GM13976 (cell line): Measurements from ENCODE around the gene DIP2B.
A peak's percentile ranks its signal among the peaks of the same experiment; 100 is the strongest.

ENCODE experiments used
- DNase-seq: peaks from one replicate; pipeline ENCODE4 v3.0.0; 2012; ENCODE audit warnings: low spot score
- CTCF ChIP-seq: IDR thresholded peaks from 2 replicates; pipeline ENCODE4 v1.5.1; 2012; ENCODE audit warnings: borderline replicate concordance, mild to moderate bottlenecking; ENCODE audit not compliant: insufficient read depth; ENCODE audit errors: extremely low read depth, missing control alignments, control extremely low read depth
- in situ Hi-C: fragments of 300-500 bp; cut with MboI; formaldehyde crosslinking; loops from one replicate; pipeline ENCODE4 v1.12.0; 2022; ENCODE audit warnings: low sequenced_read_pairs, mixed read lengths, inconsistent platforms; ENCODE audit not compliant: unreplicated experiment

The DIP2B gene

DNA sequence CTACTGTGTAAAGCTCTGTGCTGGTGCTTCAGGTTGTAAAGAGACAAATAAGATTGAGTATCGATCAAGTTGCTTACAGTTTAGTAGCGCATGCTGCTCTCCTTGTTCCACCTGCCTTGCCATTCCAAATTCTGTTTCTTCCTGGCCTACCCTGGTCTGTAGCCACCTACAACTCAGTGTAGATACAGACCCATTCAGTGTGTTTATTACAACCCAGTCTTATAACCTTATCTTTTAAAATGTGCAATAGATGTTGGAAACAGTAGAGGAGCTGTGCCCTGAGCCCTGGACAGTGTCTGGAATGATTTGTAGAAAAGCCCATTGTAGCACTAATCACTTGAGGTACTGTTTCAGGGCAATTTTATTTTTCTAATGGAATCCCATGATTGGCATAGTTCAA lies 68.5 kb downstream of the DIP2B start:
- in situ Hi-C loops = no loop called here
- TF ChIP-seq CTCF = no peak
- DNase-seq = no peak

GRCh38 chr12:50574601-50575348 lies 70.0 kb downstream of the DIP2B start:
- in situ Hi-C loops = no loop called here
- TF ChIP-seq CTCF = no peak
- DNase-seq = no peak

GRCh38 chr12:50579757-50580267 lies 75.0 kb downstream of the DIP2B start:
- no peak for TF ChIP-seq CTCF
- peak; percentile 52 for DNase-seq
- in situ Hi-C loops = no loop called here

- no peak for DNase-seq
- no peak for TF ChIP-seq CTCF
- in situ Hi-C loops = no loop called here
Observed at GRCh38 chr12:50580436-50580835, 75.7 kb downstream of the DIP2B start.

DNA sequence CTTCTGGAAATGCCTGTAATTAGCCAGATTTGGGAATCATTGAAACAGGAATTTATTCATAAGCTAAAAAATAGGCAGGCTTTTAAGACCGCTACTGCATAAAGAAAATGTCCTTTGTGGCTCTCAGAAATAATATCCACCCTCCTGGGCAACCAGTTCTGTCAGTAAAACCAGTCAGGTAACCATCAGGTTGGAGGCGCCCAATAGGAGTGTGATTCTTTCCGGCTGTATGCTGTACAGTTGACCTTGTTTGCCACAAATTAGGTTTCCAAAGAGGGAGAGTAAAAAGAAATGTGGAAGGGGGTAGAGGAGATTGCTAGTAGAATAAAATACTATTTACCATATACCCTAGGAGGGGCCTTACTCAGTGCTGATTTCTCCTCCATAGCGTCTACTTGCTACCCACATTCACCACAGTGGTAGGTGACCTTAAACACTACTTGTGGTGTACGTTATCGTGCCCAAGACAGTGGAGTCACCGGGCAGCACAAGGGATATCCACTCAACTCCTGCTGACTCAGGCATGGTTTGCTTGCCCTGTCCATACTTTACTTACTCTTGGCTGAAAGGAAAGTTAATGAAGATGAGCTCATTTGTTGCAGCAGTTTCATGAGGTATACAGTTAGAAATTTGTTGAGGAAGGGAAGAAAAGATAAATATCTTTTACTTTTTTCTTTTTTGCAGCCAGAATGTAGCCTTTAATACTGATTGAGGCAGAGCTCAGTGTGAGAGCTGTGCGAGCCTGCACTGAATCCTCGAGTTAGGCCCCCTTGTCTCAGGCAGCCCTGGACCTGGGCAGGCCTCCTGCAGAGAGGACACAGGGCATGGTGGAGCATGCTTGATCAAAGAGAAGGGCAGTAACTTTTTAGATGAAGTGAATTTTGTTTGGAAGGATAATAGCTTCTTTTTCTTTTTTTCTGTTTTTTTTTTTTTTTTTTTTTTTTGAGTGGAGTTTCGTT lies 76.7 kb downstream of the DIP2B start:
- DNase-seq = no peak
- in situ Hi-C loops = no loop called here
- TF ChIP-seq CTCF = no peak

GRCh38 chr12:50584135-50584534 lies 79.3 kb downstream of the DIP2B start:
- no peak for TF ChIP-seq CTCF
- in situ Hi-C loops = no loop called here
- no peak for DNase-seq
